Fibroblast of lung (primary cell): ENCODE measurements around the gene SDCCAG8.
"Not testable (repeated sequence)": the region's sequence is repeated elsewhere in the genome, so short reads cannot be mapped to it uniquely, and the experiment has no call there.

ENCODE experiments used
- EZH2 ChIP-seq: IDR thresholded peaks from 2 replicates; pipeline ENCODE4 v1.5.1; 2012; ENCODE audit warnings: low read length, control low read depth, mild to moderate bottlenecking; ENCODE audit errors: missing control alignments
- TF ChIP-seq, protein P1 (sequence below), 2 donors: IDR thresholded peaks in 1 of 2; conservative IDR thresholded peaks in 1 of 2; 1 replicate in 1 of 2; 2 replicates in 1 of 2; pipeline ENCODE4 v1.5.1; 2011 to 2012; ENCODE audit warnings: low read length in 2 of 2, control low read depth in 1 of 2, inconsistent platforms in 1 of 2, low read depth in 1 of 2, mild to moderate bottlenecking in 1 of 2

DNA sequence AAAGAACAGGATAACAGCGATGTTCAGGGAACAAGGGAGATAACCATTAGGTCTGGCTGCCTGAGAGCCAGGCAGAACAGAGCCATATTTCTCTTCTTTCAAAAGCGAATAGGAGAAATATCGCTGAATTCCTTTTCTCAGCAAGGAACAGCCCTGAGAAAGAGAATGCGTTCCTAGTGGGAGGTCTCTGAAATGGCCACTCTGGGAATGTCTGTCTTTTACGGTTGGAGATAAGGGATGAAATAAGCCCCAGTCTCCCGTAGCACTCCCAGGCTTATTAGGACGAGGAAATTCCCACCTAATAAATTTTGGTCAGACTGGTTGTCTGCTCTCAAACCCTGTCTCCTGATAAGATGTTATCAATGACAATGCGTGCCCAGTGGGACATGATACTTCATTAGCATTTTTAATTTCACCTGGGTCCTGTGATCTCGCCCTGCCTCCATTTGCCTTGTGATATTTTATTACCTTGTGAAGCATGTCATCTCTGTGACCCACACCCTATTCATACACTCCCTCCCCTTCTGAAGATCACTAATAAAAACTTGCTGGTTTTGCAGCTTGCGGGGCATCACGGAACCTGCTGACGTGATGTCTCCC is 40.5 kb upstream of the SDCCAG8 start:
- TF ChIP-seq, protein P1, sequence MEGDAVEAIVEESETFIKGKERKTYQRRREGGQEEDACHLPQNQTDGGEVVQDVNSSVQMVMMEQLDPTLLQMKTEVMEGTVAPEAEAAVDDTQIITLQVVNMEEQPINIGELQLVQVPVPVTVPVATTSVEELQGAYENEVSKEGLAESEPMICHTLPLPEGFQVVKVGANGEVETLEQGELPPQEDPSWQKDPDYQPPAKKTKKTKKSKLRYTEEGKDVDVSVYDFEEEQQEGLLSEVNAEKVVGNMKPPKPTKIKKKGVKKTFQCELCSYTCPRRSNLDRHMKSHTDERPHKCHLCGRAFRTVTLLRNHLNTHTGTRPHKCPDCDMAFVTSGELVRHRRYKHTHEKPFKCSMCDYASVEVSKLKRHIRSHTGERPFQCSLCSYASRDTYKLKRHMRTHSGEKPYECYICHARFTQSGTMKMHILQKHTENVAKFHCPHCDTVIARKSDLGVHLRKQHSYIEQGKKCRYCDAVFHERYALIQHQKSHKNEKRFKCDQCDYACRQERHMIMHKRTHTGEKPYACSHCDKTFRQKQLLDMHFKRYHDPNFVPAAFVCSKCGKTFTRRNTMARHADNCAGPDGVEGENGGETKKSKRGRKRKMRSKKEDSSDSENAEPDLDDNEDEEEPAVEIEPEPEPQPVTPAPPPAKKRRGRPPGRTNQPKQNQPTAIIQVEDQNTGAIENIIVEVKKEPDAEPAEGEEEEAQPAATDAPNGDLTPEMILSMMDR (conservative IDR thresholded peaks at IDR 0.05 in 1 of 2, IDR thresholded peaks at IDR 0.05 in 1 of 2; ENCODE audit: low read depth in 1 of 2, low read length in 2 of 2) = not testable (repeated sequence)
- TF ChIP-seq EZH2 = not testable (repeated sequence)
